GM23248 (cell line): ENCODE results near the gene ATP10D. TPM values are rescaled to one million over a fixed set of nuclear protein-coding genes. Genes with fewer than 3 reads are reported as not detected.
A peak's percentile ranks its signal among the peaks of the same experiment; 100 is the strongest.

ENCODE experiments used
- DNase-seq: peaks from one replicate; pipeline ENCODE4 v3.0.0-alpha.2; 2015
- H2AFZ ChIP-seq: fragments of 200-600 bp; sonication (generic); 2 replicates; pipeline ENCODE4 v1.6.1; 2016; ENCODE audit warnings: antibody characterized with exemption
- H3F3A ChIP-seq: fragments of 200-600 bp; sonication (generic); 2 replicates; pipeline ENCODE4 v1.6.1; 2016; ENCODE audit warnings: mild to moderate bottlenecking, antibody characterized with exemption, mixed run types; ENCODE audit not compliant: insufficient read depth
- H3K27ac ChIP-seq: fragments of 200-600 bp; sonication (generic); 2 replicates; pipeline ENCODE4 v1.5.1; 2016; ENCODE audit warnings: mild to moderate bottlenecking
- H3K27me3 ChIP-seq: fragments of 200-600 bp; sonication (generic); replicated peaks from 2 replicates; pipeline ENCODE4 v1.6.1; 2016; ENCODE audit warnings: mild to moderate bottlenecking; ENCODE audit not compliant: insufficient read depth
- H3K36me3 ChIP-seq: fragments of 200-600 bp; sonication (generic); 2 replicates; pipeline ENCODE4 v1.6.1; 2016; ENCODE audit warnings: low read depth, mild to moderate bottlenecking
- H3K4me1 ChIP-seq: fragments of 200-600 bp; sonication (generic); 2 replicates; pipeline ENCODE4 v1.6.1; 2016; ENCODE audit warnings: mild to moderate bottlenecking; ENCODE audit not compliant: insufficient read depth
- H3K4me2 ChIP-seq: fragments of 200-600 bp; sonication (generic); one replicate; pipeline ENCODE4 v1.6.1; 2016; ENCODE audit warnings: mild to moderate bottlenecking; ENCODE audit not compliant: unreplicated experiment
- H3K4me3 ChIP-seq: fragments of 200-600 bp; sonication (generic); 2 replicates; pipeline ENCODE4 v1.5.1; 2016; ENCODE audit warnings: mild to moderate bottlenecking
- H3K79me2 ChIP-seq: fragments of 200-600 bp; sonication (generic); 2 replicates; pipeline ENCODE4 v1.6.1; 2016; ENCODE audit warnings: mild to moderate bottlenecking; ENCODE audit not compliant: insufficient read depth
- H3K9ac ChIP-seq: fragments of 200-600 bp; sonication (generic); 2 replicates; pipeline ENCODE4 v1.6.1; 2016; ENCODE audit warnings: mild to moderate bottlenecking
- H3K9me2 ChIP-seq: fragments of 200-600 bp; sonication (generic); 2 replicates; pipeline ENCODE4 v1.6.1; 2016; ENCODE audit warnings: mixed run types, mild to moderate bottlenecking, moderate library complexity; ENCODE audit not compliant: insufficient read depth
- H3K9me3 ChIP-seq: fragments of 200-600 bp; sonication (generic); one replicate; pipeline ENCODE4 v1.6.1; 2017; ENCODE audit warnings: low read depth
- H4K20me1 ChIP-seq: fragments of 200-600 bp; sonication (generic); 2 replicates; pipeline ENCODE4 v1.6.0; 2016; ENCODE audit not compliant: insufficient read depth
- EZH2 ChIP-seq: fragments of 200-600 bp; sonication (generic); IDR thresholded peaks from 2 replicates; pipeline ENCODE4 v1.6.1; 2018; ENCODE audit warnings: antibody characterized with exemption, mild to moderate bottlenecking; ENCODE audit not compliant: insufficient read depth, poor library complexity, severe bottlenecking
- EZH2phosphoT487 ChIP-seq: fragments of 200-600 bp; sonication (generic); IDR thresholded peaks from 2 replicates; pipeline ENCODE4 v1.6.1; 2018; ENCODE audit warnings: antibody characterized with exemption, moderate library complexity, mild to moderate bottlenecking, low read depth; ENCODE audit not compliant: insufficient read depth
- WGBS, 2 experiments: methylation state at CpG; one replicate each; pipeline ENCODE4 v1.1.6; 2015 to 2017; ENCODE audit warnings: low lambda C conversion rate in 2 of 2, low coverage in 1 of 2; ENCODE audit errors: missing lambda C conversion rate in 2 of 2; 5-methylcytosine and 5-hydroxymethylcytosine counted together
- in situ Hi-C: fragments of 300-500 bp; cut with MboI; formaldehyde crosslinking; loops from 2 replicates; pipeline ENCODE4 v1.15.0; 2020
- polyA plus RNA-seq: library from polyadenylated mRNA; unstranded; fragments of >200 nt; fragmentation: Nextera tagmentation; extraction: Ambion mirVana; gene quantifications from 2 replicates; pipeline ENCODE4 v1.2.1, GENCODE V29; 2016
- total RNA-seq: library from RNA; depleted of rRNA; stranded (reverse); fragments of >200 nt; shearing (Covaris generic); gene quantifications from 2 replicates; pipeline ENCODE4 v1.2.3, GENCODE V29; 2014

ATP10D gene
- total and polyA plus RNA-seq, 2 experiments from 2014 or later, result 34.9 to 45.4 TPM

DNA sequence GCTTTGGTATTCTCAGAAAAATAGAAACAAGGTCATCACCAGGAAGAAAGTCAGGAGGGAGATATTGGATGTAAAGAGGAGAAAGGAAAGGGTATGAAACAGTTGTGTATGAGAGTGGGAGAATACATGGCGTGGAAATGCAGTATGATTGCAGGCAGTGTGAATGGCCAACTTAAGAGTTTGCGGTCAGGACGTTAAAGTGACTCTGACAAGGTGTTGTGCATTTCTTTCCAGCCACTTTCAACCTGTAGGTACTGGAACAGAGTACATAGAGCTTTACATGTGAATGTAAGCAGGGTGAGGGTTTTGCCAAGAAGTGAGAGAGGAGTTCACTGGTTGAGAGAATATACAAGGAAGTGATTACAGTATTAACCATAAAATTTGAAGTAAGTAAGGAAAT is 15.7 kb downstream of the ATP10D start:
- DNase-seq, result no peak
- Histone ChIP-seq H2AFZ (no peak overlapping the region), H3K36me3 (0 out of 2 replicates have a peak, but pooled peaks cover 7% of the 10 kb centered on the region), H3K4me3 (no peak overlapping the region), H3K4me2 (no peak overlapping the region), H4K20me1 (no peaks in the 10 kb centered on the region), H3K79me2 (peaks cover 47% of the 10 kb centered on the region; the same call in 1 of the 2 replicates), H3K27ac (no peak overlapping the region), H3K9ac (no peak overlapping the region), H3K9me2 (no peaks in the 10 kb centered on the region), H3F3A (no peaks in the 10 kb centered on the region), H3K9me3 (no peaks in the 10 kb centered on the region), H3K27me3 (no peaks in the 10 kb centered on the region), H3K4me1 (peaks cover 7% of the 10 kb centered on the region)
- WGBS, 2 experiments, result 39 to 44% methylated on average over 3 of the region's 3 CpGs
- in situ Hi-C loops, result no loop called here
- no peak for TF ChIP-seq EZH2
- TF ChIP-seq EZH2phosphoT487, result no peak

DNA sequence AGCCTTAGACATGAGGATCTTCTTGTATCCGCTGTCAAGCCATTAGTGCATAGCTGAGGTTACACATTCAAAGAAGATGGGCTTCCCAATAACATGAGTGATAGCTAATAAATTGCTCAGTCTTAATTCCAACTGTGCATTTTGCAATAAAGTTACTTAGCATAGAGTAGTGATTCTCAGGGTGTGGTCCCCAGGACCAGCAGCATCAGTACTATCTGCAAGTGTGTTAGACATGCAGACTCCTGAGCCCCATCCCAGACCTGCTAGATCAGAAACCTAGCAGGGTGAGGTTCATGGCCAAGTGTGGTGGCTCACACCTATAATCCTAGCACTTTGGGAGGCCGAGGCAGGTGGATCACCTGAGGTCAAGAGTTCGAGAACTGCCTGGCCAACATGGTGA is 20.1 kb downstream of the ATP10D start:
- Histone ChIP-seq H3K4me3 (no peak overlapping the region), H3F3A (peaks cover 6% of the 10 kb centered on the region; the same call in 1 of the 2 replicates), H3K27me3 (no peaks in the 10 kb centered on the region), H3K9ac (no peak overlapping the region), H3K27ac (no peak overlapping the region), H3K9me2 (no peaks in the 10 kb centered on the region), H3K36me3 (no peaks in the 10 kb centered on the region), H3K9me3 (no peaks in the 10 kb centered on the region), H4K20me1 (no peaks in the 10 kb centered on the region), H3K4me2 (no peak overlapping the region), H3K4me1 (peaks cover 14% of the 10 kb centered on the region), H2AFZ (no peak overlapping the region), H3K79me2 (peaks cover 47% of the 10 kb centered on the region)
- in situ Hi-C loops, result no loop called here
- WGBS, 2 experiments, result 77 to 80% methylated on average over 3 of the region's 3 CpGs
- TF ChIP-seq EZH2phosphoT487, result no peak
- no peak for TF ChIP-seq EZH2
- no peak for DNase-seq

DNA sequence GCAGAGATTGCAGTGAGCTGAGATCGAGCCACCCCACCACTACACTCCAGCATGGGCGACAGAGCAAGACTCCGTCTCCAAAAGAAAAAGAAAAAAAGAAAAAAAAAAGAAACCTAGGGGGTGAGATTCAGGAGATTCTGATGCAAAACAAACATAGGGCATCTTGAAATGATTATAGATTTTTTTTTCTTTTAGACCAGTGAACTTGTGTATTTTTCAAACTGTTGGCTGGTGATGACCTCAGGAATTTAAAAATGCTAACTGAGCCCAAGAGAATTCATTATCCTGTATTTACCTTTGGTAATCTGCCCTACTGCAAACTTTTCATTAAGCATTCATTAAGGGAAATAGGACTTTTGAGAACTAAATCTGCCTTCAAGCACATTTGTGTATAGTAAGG is 20.6 kb downstream of the ATP10D start:
- H3K36me3 ChIP-seq, result no peaks in the 10 kb centered on the region
- H4K20me1 ChIP-seq, result no peaks in the 10 kb centered on the region
- H3F3A ChIP-seq, result peaks cover 11% of the 10 kb centered on the region; the same call in 1 of the 2 replicates
- no peak overlapping the region for H2AFZ ChIP-seq
- H3K27ac ChIP-seq, result no peak overlapping the region
- peaks cover 19% of the 10 kb centered on the region for H3K4me1 ChIP-seq
- H3K79me2 ChIP-seq, result peaks cover 46% of the 10 kb centered on the region
- 62 to 70% methylated on average over 3 of the region's 3 CpGs for WGBS, 2 experiments
- no peak overlapping the region for H3K4me2 ChIP-seq
- no peaks in the 10 kb centered on the region for H3K9me3 ChIP-seq
- H3K9me2 ChIP-seq, result no peaks in the 10 kb centered on the region
- DNase-seq, result peak; percentile 23
- in situ Hi-C loops, result no loop called here
- no peak overlapping the region for H3K4me3 ChIP-seq
- no peak overlapping the region for H3K9ac ChIP-seq
- TF ChIP-seq EZH2, result no peak
- TF ChIP-seq EZH2phosphoT487, result no peak
- H3K27me3 ChIP-seq, result no peaks in the 10 kb centered on the region

DNA sequence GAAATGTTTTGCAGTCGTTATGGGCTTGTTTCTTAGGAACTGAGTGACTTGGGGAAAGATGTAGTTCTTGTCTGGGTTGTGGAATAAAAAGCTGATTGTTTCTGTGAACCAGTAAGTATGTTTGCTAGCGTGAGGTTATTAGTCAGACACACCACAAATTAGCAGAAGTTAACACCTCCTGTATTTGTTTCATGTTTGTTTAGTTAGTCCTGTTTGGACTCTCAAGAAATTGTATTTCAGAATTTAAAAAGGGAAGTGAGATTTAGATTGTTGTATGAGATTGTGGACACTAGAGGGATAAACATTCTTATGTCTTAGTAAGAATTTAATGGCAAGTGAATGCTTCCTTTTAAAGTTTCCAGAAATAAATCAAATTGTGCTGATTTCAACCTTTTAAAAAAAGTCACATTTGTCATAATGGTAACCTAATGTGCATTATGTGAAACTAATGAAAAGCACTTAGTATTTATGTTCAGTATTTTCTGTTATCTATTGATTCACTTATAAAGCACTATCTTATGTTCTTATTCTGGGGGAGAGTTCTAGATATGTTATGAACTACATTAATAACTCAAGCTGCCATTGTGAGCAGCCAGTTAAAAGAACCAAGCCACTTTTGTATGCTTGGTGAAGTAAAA is 25.6 kb downstream of the ATP10D start:
- Histone ChIP-seq H4K20me1 (no peaks in the 10 kb centered on the region), H3K4me3 (no peak overlapping the region), H3K9me3 (no peaks in the 10 kb centered on the region), H3K4me2 (peak overlapping the region; percentile 36), H3F3A (peaks cover 14% of the 10 kb centered on the region; the same call in 1 of the 2 replicates), H3K79me2 (peaks cover 52% of the 10 kb centered on the region), H3K9ac (peak overlapping the region; percentile 47), H3K36me3 (peaks cover 23% of the 10 kb centered on the region), H3K27me3 (no peaks in the 10 kb centered on the region), H2AFZ (peak overlapping the region; percentile 35), H3K9me2 (no peaks in the 10 kb centered on the region), H3K4me1 (peaks cover 18% of the 10 kb centered on the region), H3K27ac (peak overlapping the region; percentile 76)
- 24 to 25% methylated on average over 2 of the region's 2 CpGs for WGBS, 2 experiments
- peak; percentile 60 for DNase-seq
- in situ Hi-C loops, result no loop called here
- no peak for TF ChIP-seq EZH2phosphoT487
- no peak for TF ChIP-seq EZH2
